HepG2 (cell line): Measurements from ENCODE around the gene HTATIP2. TPM values are rescaled to one million over a fixed set of nuclear protein-coding genes. Genes with fewer than 3 reads are reported as not detected.
A peak's percentile ranks its signal among the peaks of the same experiment; 100 is the strongest.

Source experiments
- BHLHE40 ChIP-seq: IDR thresholded peaks from 2 replicates; pipeline ENCODE4 v1.6.1; 2011; ENCODE audit warnings: low read length, improper control_type of control experiment
- RFX1 ChIP-seq: fragments of 450-650 bp; IDR thresholded peaks from 2 replicates; pipeline ENCODE4 v1.6.1; 2017
- SKI ChIP-seq: fragments of 450-650 bp; IDR thresholded peaks from one replicate; pipeline ENCODE4 v1.6.1; 2018; ENCODE audit warnings: mild to moderate bottlenecking; ENCODE audit not compliant: partially characterized antibody
- THRA ChIP-seq: sonication (generic); formaldehyde crosslinking; IDR thresholded peaks from 2 replicates; pipeline ENCODE4 v1.4.0; 2020; ENCODE audit warnings: missing genetic modification reagents, borderline replicate concordance
- ZHX1 ChIP-seq: sonication (generic); formaldehyde crosslinking; IDR thresholded peaks from 2 replicates; pipeline ENCODE4 v1.8.1; 2022; ENCODE audit warnings: low read depth, mild to moderate bottlenecking, missing genetic modification reagents
- ZNF17 ChIP-seq: sonication (generic); formaldehyde crosslinking; IDR thresholded peaks from 2 replicates; pipeline ENCODE4 v1.5.0; 2020; ENCODE audit warnings: mild to moderate bottlenecking, missing genetic modification reagents
- ZNF713 ChIP-seq: sonication (generic); formaldehyde crosslinking; IDR thresholded peaks from 2 replicates; pipeline ENCODE4 v1.4.0; 2020; ENCODE audit warnings: mild to moderate bottlenecking, missing genetic modification reagents
- ZNF737 ChIP-seq: sonication (generic); formaldehyde crosslinking; IDR thresholded peaks from 2 replicates; pipeline ENCODE4 v1.5.0; 2020; ENCODE audit warnings: missing genetic modification reagents, mild to moderate bottlenecking, borderline replicate concordance
- polyA plus RNA-seq, 8 experiments: library from polyadenylated mRNA; depleted of rRNA in 3 of 8; stranded (reverse) in 7 of 8; unstranded in 1 of 8; fragments of >200 nt; fragmentation: Illumina TruSeq in 4 of 8; extraction: Trizol in 4 of 8; gene quantifications; 2 replicates each; pipeline versions ENCODE4 v1.2.1 to v1.2.3, GENCODE V29; 2011 to 2016; ENCODE audit warnings: low read depth in 4 of 8, missing spikeins in 1 of 8, mixed read lengths in 1 of 8; ENCODE audit not compliant: insufficient read depth in 1 of 8
- total RNA-seq, 5 experiments: library from RNA; depleted of rRNA; stranded (reverse); fragments of >200 nt; fragmentation: Illumina TruSeq; extraction: Trizol; gene quantifications; 2 replicates each; pipeline ENCODE4 v1.2.3, GENCODE V29; 2016; ENCODE audit warnings: low read depth in 1 of 5
- TF ChIP-seq, protein P1 (sequence below): sonication (generic); formaldehyde crosslinking; IDR thresholded peaks from 2 replicates; pipeline ENCODE4 v1.4.0; 2020; ENCODE audit warnings: missing genetic modification reagents, borderline replicate concordance
- TF ChIP-seq, protein P2 (sequence below): sonication (generic); formaldehyde crosslinking; IDR thresholded peaks from 2 replicates; pipeline ENCODE4 v1.4.0; 2020; ENCODE audit warnings: low read depth, mild to moderate bottlenecking, missing genetic modification reagents
- TF ChIP-seq, protein P3 (sequence below): sonication (generic); formaldehyde crosslinking; IDR thresholded peaks from 2 replicates; pipeline ENCODE4 v1.4.0; 2020; ENCODE audit warnings: missing genetic modification reagents

HTATIP2 gene
- total and polyA plus RNA-seq, 2 of the 13 experiments (the other 11 are each of a cell fraction or from before 2014, with no cell fraction given) = not detected

GRCh38 chr11:20387261-20388095 lies 24.0 kb downstream of the HTATIP2 start, which contains the start of gene PRMT3 (continued):
- TF ChIP-seq, protein P1, sequence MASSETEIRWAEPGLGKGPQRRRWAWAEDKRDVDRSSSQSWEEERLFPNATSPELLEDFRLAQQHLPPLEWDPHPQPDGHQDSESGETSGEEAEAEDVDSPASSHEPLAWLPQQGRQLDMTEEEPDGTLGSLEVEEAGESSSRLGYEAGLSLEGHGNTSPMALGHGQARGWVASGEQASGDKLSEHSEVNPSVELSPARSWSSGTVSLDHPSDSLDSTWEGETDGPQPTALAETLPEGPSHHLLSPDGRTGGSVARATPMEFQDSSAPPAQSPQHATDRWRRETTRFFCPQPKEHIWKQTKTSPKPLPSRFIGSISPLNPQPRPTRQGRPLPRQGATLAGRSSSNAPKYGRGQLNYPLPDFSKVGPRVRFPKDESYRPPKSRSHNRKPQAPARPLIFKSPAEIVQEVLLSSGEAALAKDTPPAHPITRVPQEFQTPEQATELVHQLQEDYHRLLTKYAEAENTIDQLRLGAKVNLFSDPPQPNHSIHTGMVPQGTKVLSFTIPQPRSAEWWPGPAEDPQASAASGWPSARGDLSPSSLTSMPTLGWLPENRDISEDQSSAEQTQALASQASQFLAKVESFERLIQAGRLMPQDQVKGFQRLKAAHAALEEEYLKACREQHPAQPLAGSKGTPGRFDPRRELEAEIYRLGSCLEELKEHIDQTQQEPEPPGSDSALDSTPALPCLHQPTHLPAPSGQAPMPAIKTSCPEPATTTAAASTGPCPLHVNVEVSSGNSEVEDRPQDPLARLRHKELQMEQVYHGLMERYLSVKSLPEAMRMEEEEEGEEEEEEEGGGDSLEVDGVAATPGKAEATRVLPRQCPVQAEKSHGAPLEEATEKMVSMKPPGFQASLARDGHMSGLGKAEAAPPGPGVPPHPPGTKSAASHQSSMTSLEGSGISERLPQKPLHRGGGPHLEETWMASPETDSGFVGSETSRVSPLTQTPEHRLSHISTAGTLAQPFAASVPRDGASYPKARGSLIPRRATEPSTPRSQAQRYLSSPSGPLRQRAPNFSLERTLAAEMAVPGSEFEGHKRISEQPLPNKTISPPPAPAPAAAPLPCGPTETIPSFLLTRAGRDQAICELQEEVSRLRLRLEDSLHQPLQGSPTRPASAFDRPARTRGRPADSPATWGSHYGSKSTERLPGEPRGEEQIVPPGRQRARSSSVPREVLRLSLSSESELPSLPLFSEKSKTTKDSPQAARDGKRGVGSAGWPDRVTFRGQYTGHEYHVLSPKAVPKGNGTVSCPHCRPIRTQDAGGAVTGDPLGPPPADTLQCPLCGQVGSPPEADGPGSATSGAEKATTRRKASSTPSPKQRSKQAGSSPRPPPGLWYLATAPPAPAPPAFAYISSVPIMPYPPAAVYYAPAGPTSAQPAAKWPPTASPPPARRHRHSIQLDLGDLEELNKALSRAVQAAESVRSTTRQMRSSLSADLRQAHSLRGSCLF (CRISPR knock-in tag) = no peak; the same call in 1 of the 2 replicates
- TF ChIP-seq BHLHE40 = peak; percentile 98
- no peak for TF ChIP-seq ZNF17 (CRISPR knock-in tag)
- peak; percentile 73 for TF ChIP-seq SKI
- TF ChIP-seq ZNF737 (CRISPR knock-in tag) = peak; percentile 69; the same call in 1 of the 2 replicates
- no peak for TF ChIP-seq RFX1
- TF ChIP-seq, protein P2, sequence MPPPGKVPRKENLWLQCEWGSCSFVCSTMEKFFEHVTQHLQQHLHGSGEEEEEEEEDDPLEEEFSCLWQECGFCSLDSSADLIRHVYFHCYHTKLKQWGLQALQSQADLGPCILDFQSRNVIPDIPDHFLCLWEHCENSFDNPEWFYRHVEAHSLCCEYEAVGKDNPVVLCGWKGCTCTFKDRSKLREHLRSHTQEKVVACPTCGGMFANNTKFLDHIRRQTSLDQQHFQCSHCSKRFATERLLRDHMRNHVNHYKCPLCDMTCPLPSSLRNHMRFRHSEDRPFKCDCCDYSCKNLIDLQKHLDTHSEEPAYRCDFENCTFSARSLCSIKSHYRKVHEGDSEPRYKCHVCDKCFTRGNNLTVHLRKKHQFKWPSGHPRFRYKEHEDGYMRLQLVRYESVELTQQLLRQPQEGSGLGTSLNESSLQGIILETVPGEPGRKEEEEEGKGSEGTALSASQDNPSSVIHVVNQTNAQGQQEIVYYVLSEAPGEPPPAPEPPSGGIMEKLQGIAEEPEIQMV (CRISPR knock-in tag) = peak; percentile 42; the same call in 1 of the 2 replicates
- TF ChIP-seq THRA (CRISPR knock-in tag) = no peak
- peak; percentile 65 for TF ChIP-seq ZHX1
- TF ChIP-seq ZNF713 (CRISPR knock-in tag) = no peak
- TF ChIP-seq, protein P3, sequence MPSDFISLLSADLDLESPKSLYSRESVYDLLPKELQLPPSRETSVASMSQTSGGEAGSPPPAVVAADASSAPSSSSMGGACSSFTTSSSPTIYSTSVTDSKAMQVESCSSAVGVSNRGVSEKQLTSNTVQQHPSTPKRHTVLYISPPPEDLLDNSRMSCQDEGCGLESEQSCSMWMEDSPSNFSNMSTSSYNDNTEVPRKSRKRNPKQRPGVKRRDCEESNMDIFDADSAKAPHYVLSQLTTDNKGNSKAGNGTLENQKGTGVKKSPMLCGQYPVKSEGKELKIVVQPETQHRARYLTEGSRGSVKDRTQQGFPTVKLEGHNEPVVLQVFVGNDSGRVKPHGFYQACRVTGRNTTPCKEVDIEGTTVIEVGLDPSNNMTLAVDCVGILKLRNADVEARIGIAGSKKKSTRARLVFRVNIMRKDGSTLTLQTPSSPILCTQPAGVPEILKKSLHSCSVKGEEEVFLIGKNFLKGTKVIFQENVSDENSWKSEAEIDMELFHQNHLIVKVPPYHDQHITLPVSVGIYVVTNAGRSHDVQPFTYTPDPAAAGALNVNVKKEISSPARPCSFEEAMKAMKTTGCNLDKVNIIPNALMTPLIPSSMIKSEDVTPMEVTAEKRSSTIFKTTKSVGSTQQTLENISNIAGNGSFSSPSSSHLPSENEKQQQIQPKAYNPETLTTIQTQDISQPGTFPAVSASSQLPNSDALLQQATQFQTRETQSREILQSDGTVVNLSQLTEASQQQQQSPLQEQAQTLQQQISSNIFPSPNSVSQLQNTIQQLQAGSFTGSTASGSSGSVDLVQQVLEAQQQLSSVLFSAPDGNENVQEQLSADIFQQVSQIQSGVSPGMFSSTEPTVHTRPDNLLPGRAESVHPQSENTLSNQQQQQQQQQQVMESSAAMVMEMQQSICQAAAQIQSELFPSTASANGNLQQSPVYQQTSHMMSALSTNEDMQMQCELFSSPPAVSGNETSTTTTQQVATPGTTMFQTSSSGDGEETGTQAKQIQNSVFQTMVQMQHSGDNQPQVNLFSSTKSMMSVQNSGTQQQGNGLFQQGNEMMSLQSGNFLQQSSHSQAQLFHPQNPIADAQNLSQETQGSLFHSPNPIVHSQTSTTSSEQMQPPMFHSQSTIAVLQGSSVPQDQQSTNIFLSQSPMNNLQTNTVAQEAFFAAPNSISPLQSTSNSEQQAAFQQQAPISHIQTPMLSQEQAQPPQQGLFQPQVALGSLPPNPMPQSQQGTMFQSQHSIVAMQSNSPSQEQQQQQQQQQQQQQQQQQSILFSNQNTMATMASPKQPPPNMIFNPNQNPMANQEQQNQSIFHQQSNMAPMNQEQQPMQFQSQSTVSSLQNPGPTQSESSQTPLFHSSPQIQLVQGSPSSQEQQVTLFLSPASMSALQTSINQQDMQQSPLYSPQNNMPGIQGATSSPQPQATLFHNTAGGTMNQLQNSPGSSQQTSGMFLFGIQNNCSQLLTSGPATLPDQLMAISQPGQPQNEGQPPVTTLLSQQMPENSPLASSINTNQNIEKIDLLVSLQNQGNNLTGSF (CRISPR knock-in tag) = peak; percentile 93; the same call in 1 of the 2 replicates
